ENCODE measurements around the gene COMMD3.
"Not testable (repeated sequence)": the region's sequence is repeated elsewhere in the genome, so short reads cannot be mapped to it uniquely, and the experiment has no call there.

The COMMD3 gene

GRCh38 chr10:22340329-22341189 lies 24.4 kb downstream of the COMMD3 start:
- DNase-seq, result peak; percentile 68

- DNase-seq, result no peak
Measured at GRCh38 chr10:22341190-22341925, 25.2 kb downstream of the COMMD3 start.

GRCh38 chr10:22341926-22342196 lies 25.7 kb downstream of the COMMD3 start:
- DNase-seq, result no peak

- DNase-seq, result no peak
Measured at GRCh38 chr10:22342421-22342820, 26.2 kb downstream of the COMMD3 start.

- DNase-seq, result no peak
Measured at GRCh38 chr10:22343731-22344130, 27.5 kb downstream of the COMMD3 start.

- DNase-seq, result no peak
Measured at GRCh38 chr10:22344249-22344648, 28.1 kb downstream of the COMMD3 start.

- no peak for DNase-seq
Measured at GRCh38 chr10:22344781-22345300, 28.7 kb downstream of the COMMD3 start.

- DNase-seq, result peak; percentile 74
Measured at GRCh38 chr10:22345301-22346095, 29.3 kb downstream of the COMMD3 start, which contains the start of gene SPAG6. Gene SPAG6, plus strand, starts transcription at chr10:22345496. Its CDS starts 116 bp downstream, at chr10:22345612.

- DNase-seq, result no peak
Measured at GRCh38 chr10:22346096-22346661, 30.0 kb downstream of the COMMD3 start.

GRCh38 chr10:22349755-22350154 lies 33.6 kb downstream of the COMMD3 start:
- DNase-seq, result no peak

GRCh38 chr10:22351131-22351703 lies 35.0 kb downstream of the COMMD3 start:
- DNase-seq, result no peak

- DNase-seq, result no peak
Measured at GRCh38 chr10:22356324-22356873, 40.2 kb downstream of the COMMD3 start.

GRCh38 chr10:22357770-22358169 lies 41.6 kb downstream of the COMMD3 start:
- DNase-seq, result not testable (repeated sequence)

GRCh38 chr10:22363305-22363704 lies 47.1 kb downstream of the COMMD3 start:
- peak; percentile 40 for DNase-seq

GRCh38 chr10:22364407-22365140 lies 48.4 kb downstream of the COMMD3 start:
- DNase-seq, result no peak

GRCh38 chr10:22365233-22365632 lies 49.0 kb downstream of the COMMD3 start:
- no peak for DNase-seq

- no peak for DNase-seq
Measured at GRCh38 chr10:22365644-22366434, 49.7 kb downstream of the COMMD3 start.

GRCh38 chr10:22366435-22366703 lies 50.2 kb downstream of the COMMD3 start:
- DNase-seq, result no peak

- DNase-seq, result no peak
Measured at GRCh38 chr10:22366771-22367170, 50.6 kb downstream of the COMMD3 start.

- DNase-seq, result no peak
Measured at GRCh38 chr10:22367471-22367870, 51.3 kb downstream of the COMMD3 start.

- DNase-seq, result no peak
Measured at GRCh38 chr10:22368402-22368801, 52.2 kb downstream of the COMMD3 start.
